Neural progenitor cell (in vitro differentiated cells): ENCODE results near the gene FZD8. TPM values are rescaled to one million over a fixed set of nuclear protein-coding genes. Genes with fewer than 3 reads are reported as not detected.

ENCODE experiments used
- DNase-seq: peaks from one replicate; pipeline ENCODE4 v3.0.0-alpha.2; 2016; ENCODE audit warnings: low spot score
- H2AFZ ChIP-seq: fragments of 200-600 bp; sonication (generic); replicated peaks from 2 replicates; pipeline ENCODE4 v1.6.1; 2016; ENCODE audit warnings: antibody characterized with exemption
- H3F3A ChIP-seq: fragments of 200-600 bp; sonication (generic); 2 replicates; pipeline ENCODE4 v1.6.1; 2016; ENCODE audit warnings: antibody characterized with exemption, low read depth
- H3K27ac ChIP-seq: fragments of 200-600 bp; sonication (generic); 2 replicates; pipeline ENCODE4 v1.5.1; 2016; ENCODE audit warnings: mild to moderate bottlenecking
- H3K27me3 ChIP-seq: fragments of 200-600 bp; sonication (generic); 2 replicates; pipeline ENCODE4 v1.6.1; 2016; ENCODE audit warnings: mild to moderate bottlenecking, moderate library complexity
- H3K36me3 ChIP-seq: fragments of 200-600 bp; sonication (generic); 2 replicates; pipeline ENCODE4 v1.5.1; 2016
- H3K4me1 ChIP-seq: fragments of 200-600 bp; sonication (generic); 2 replicates; pipeline ENCODE4 v1.6.1; 2016; ENCODE audit warnings: mixed run types
- H3K4me2 ChIP-seq: fragments of 200-600 bp; sonication (generic); 2 replicates; pipeline ENCODE4 v1.6.1; 2016
- H3K4me3 ChIP-seq: fragments of 200-600 bp; sonication (generic); 2 replicates; pipeline ENCODE4 v1.5.1; 2016
- H3K79me2 ChIP-seq: fragments of 200-600 bp; sonication (generic); 2 replicates; pipeline ENCODE4 v1.6.1; 2016; ENCODE audit warnings: low read depth
- H3K9ac ChIP-seq: fragments of 200-600 bp; sonication (generic); 2 replicates; pipeline ENCODE4 v1.6.1; 2016
- H3K9me3 ChIP-seq: fragments of 200-600 bp; sonication (generic); 2 replicates; pipeline ENCODE4 v1.5.1; 2016; ENCODE audit warnings: low read depth
- H4K20me1 ChIP-seq: fragments of 200-600 bp; sonication (generic); 2 replicates; pipeline ENCODE4 v1.6.1; 2016; ENCODE audit warnings: low read depth
- H3K27ac Mint-ChIP-seq: 3 replicates; pipeline ENCODE4 v1.8.0; 2021; ENCODE audit warnings: mixed read lengths
- H3K27me3 Mint-ChIP-seq: 2 replicates; pipeline ENCODE4 v1.8.0; 2022; ENCODE audit warnings: low read depth, mild to moderate bottlenecking, inconsistent platforms, moderate library complexity, mixed read lengths; ENCODE audit not compliant: insufficient read depth
- H3K36me3 Mint-ChIP-seq: 3 replicates; pipeline ENCODE4 v1.8.0; 2021; ENCODE audit warnings: mixed read lengths
- H3K4me1 Mint-ChIP-seq: 3 replicates; pipeline ENCODE4 v1.8.0; 2021; ENCODE audit warnings: mixed read lengths
- H3K4me3 Mint-ChIP-seq: 3 replicates; pipeline ENCODE4 v1.8.0; 2021; ENCODE audit warnings: mild to moderate bottlenecking, moderate library complexity, mixed read lengths
- H3K9me3 Mint-ChIP-seq: 3 replicates; pipeline ENCODE4 v1.8.0; 2020; ENCODE audit warnings: mixed read lengths
- EZH2 ChIP-seq: fragments of 200-600 bp; sonication (generic); IDR thresholded peaks from 2 replicates; pipeline ENCODE4 v1.6.1; 2017; ENCODE audit warnings: antibody characterized with exemption, mild to moderate bottlenecking, moderate library complexity
- EZH2phosphoT487 ChIP-seq: fragments of 200-600 bp; sonication (generic); IDR thresholded peaks from 2 replicates; pipeline ENCODE4 v1.6.1; 2017; ENCODE audit warnings: antibody characterized with exemption
- total RNA-seq: library from RNA; depleted of rRNA; stranded (reverse); fragments of >200 nt; gene quantifications from 2 replicates; pipeline ENCODE4 v1.2.3, GENCODE V29; 2015; ENCODE audit warnings: low replicate concordance
- TF ChIP-seq, protein P1 (sequence below): fragments of 200-600 bp; sonication (generic); IDR thresholded peaks from 2 replicates; pipeline ENCODE4 v1.5.1; 2017; ENCODE audit warnings: antibody characterized with exemption, mild to moderate bottlenecking

Gene FZD8
- total RNA-seq, 1 donor from 2014 or later, result 5.0 TPM

DNA sequence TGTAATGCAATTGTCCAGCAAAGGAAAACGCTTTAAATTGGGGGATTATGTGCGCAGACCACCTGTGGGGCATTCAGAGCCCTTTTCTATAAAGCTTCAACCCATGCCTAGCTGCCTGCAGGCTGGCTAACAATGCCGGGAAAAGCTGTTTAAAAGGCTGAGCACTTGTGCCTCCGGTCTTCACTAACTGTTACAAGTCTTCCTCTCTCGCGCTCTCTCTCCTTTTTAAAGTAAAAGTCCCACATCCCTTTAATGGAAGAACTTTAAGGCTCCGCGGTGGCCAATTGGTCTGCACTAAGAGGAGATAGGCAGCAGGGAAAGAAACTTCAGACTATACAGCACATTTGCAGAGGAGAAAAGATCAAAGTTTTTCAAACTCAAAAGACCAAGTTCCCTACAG, 4.6 kb downstream of the FZD8 start:
- Histone ChIP-seq H3K27me3 (peaks cover 5% of the 10 kb centered on the region), H3F3A (peaks cover 50% of the 10 kb centered on the region), H3K79me2 (peaks cover 31% of the 10 kb centered on the region), H3K36me3 (no peaks in the 10 kb centered on the region), H2AFZ (no peak overlapping the region), H3K4me2 (peak overlapping the region; percentile 81), H3K9me3 (no peaks in the 10 kb centered on the region), H3K9ac (no peak overlapping the region), H4K20me1 (peaks cover 38% of the 10 kb centered on the region), H3K4me3 (peak overlapping the region; percentile 45), H3K27ac (peak overlapping the region; percentile 69), H3K4me1 (peaks cover 48% of the 10 kb centered on the region)
- DNase-seq, result peak; percentile 95
- Mint-ChIP-seq H3K27ac (no peak overlapping the region), H3K9me3 (no peaks in the 10 kb centered on the region), H3K36me3 (no peaks in the 10 kb centered on the region), H3K4me3 (peak overlapping the region; percentile 71), H3K4me1 (peaks cover 44% of the 10 kb centered on the region), H3K27me3 (peaks cover 13% of the 10 kb centered on the region)
- TF ChIP-seq, protein P1, sequence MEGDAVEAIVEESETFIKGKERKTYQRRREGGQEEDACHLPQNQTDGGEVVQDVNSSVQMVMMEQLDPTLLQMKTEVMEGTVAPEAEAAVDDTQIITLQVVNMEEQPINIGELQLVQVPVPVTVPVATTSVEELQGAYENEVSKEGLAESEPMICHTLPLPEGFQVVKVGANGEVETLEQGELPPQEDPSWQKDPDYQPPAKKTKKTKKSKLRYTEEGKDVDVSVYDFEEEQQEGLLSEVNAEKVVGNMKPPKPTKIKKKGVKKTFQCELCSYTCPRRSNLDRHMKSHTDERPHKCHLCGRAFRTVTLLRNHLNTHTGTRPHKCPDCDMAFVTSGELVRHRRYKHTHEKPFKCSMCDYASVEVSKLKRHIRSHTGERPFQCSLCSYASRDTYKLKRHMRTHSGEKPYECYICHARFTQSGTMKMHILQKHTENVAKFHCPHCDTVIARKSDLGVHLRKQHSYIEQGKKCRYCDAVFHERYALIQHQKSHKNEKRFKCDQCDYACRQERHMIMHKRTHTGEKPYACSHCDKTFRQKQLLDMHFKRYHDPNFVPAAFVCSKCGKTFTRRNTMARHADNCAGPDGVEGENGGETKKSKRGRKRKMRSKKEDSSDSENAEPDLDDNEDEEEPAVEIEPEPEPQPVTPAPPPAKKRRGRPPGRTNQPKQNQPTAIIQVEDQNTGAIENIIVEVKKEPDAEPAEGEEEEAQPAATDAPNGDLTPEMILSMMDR, result no peak
- TF ChIP-seq EZH2phosphoT487 (peak; percentile 76), EZH2 (peak; percentile 27)

DNA sequence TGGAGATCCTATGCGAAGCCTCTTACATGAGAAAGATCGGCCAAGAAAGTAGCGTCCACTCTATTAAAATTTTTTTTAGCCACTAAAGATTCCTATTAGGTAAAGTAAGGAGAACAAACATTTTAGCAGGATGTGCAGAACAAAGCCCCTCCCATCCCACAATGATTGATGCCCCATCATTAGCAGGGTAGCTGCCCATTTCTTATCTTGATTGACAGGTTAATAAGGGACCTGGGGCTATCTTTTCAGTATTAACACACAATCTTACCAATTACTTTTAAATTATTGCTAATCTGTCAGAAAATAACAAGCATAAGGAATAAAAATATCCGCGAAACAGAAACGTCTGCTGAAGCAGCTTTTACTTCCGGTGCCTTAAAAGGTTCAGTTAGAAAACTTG, 5.1 kb downstream of the FZD8 start:
- H3K4me3 ChIP-seq, result peak overlapping the region; percentile 45
- Mint-ChIP-seq H3K4me3 (peak overlapping the region; percentile 71), H3K27me3 (peaks cover 13% of the 10 kb centered on the region)

DNA sequence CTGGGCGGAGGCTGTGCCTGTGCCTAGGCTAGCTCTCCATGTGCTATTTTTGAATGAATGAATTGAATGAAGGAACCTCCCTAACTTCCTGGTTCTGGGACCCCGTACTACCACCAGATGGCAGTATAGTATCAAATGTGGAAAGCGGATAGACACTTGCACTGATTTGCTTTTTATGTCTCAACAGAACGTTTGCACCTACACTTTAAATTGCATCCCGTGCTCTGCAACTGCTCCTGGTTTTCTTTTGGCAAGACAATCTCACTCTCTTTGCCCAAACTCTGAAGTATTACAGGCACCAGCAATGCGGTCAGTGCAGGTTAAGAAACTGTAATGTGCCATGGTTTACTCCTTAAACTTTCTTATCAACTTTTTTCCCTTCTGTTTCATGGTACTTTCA, 6.5 kb downstream of the FZD8 start:
- Histone ChIP-seq H3K4me3 (no peak overlapping the region), H4K20me1 (peaks cover 29% of the 10 kb centered on the region), H3K27ac (no peak overlapping the region), H3K36me3 (no peaks in the 10 kb centered on the region), H3K9ac (no peak overlapping the region), H3F3A (peaks cover 55% of the 10 kb centered on the region), H3K4me2 (peak overlapping the region; percentile 81), H3K27me3 (peaks cover 5% of the 10 kb centered on the region), H3K4me1 (peaks cover 49% of the 10 kb centered on the region), H2AFZ (no peak overlapping the region), H3K9me3 (no peaks in the 10 kb centered on the region), H3K79me2 (peaks cover 17% of the 10 kb centered on the region)
- H3K4me1 Mint-ChIP-seq, result peaks cover 44% of the 10 kb centered on the region
- no peak overlapping the region for H3K27ac Mint-ChIP-seq
- no peak overlapping the region for H3K4me3 Mint-ChIP-seq
- DNase-seq, result peak; percentile 81
- peaks cover 13% of the 10 kb centered on the region for H3K27me3 Mint-ChIP-seq
- H3K9me3 Mint-ChIP-seq, result no peaks in the 10 kb centered on the region
- H3K36me3 Mint-ChIP-seq, result no peaks in the 10 kb centered on the region
- TF ChIP-seq, protein P1, result peak; percentile 97
- TF ChIP-seq EZH2, result no peak

More for the DNA sequence above, 5.1 kb downstream of the FZD8 start:
- H3K9me3 Mint-ChIP-seq, result no peaks in the 10 kb centered on the region
- H4K20me1 ChIP-seq, result peaks cover 36% of the 10 kb centered on the region
- DNase-seq, result peak; percentile 52
- peaks cover 44% of the 10 kb centered on the region for H3K4me1 Mint-ChIP-seq
- H3K27ac ChIP-seq, result peak overlapping the region; percentile 68
- no peaks in the 10 kb centered on the region for H3K9me3 ChIP-seq
- no peaks in the 10 kb centered on the region for H3K36me3 Mint-ChIP-seq
- H3K27me3 ChIP-seq, result peaks cover 5% of the 10 kb centered on the region
- TF ChIP-seq, protein P1, result no peak
- TF ChIP-seq EZH2phosphoT487 (no peak), EZH2 (no peak)
- peaks cover 52% of the 10 kb centered on the region for H3F3A ChIP-seq
- H3K27ac Mint-ChIP-seq, result no peak overlapping the region
- peaks cover 48% of the 10 kb centered on the region for H3K4me1 ChIP-seq
- peak overlapping the region; percentile 81 for H3K4me2 ChIP-seq
- H3K36me3 ChIP-seq, result no peaks in the 10 kb centered on the region
- H2AFZ ChIP-seq, result no peak overlapping the region
- peaks cover 29% of the 10 kb centered on the region for H3K79me2 ChIP-seq
- H3K9ac ChIP-seq, result no peak overlapping the region
